Fibroblast of skin of back (primary cell): Measurements from ENCODE around the gene TMEM222. TPM values are rescaled to one million over a fixed set of nuclear protein-coding genes. Genes with fewer than 3 reads are reported as not detected.
"Not testable (repeated sequence)": the region's sequence is repeated elsewhere in the genome, so short reads cannot be mapped to it uniquely, and the experiment has no call there.

Experiments
- DNase-seq: peaks from one replicate; pipeline ENCODE4 v3.0.0-alpha.2; 2013
- polyA plus RNA-seq, 2 experiments: library from polyadenylated mRNA; unstranded; fragments of 120-200 nt; gene quantifications; one replicate each; pipeline ENCODE4 v1.2.1, GENCODE V29; 2013; ENCODE audit not compliant: insufficient read length in 2 of 2

The TMEM222 gene, protein sequence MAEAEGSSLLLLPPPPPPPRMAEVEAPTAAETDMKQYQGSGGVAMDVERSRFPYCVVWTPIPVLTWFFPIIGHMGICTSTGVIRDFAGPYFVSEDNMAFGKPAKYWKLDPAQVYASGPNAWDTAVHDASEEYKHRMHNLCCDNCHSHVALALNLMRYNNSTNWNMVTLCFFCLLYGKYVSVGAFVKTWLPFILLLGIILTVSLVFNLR
- polyA plus RNA-seq (2013, experiment 1 of 2; ENCODE audit: insufficient read length) = 37.6 TPM
- polyA plus RNA-seq (2013, experiment 2 of 2; ENCODE audit: insufficient read length) = 24.6 TPM

GRCh38 chr1:27321813-27322568 lies at the start of gene TMEM222:
TSS of gene TMEM222 (plus strand) at chr1:27322163. CDS start at chr1:27322198, 35 bp downstream.
- peak; percentile 97 for DNase-seq

GRCh38 chr1:27274204-27274603 lies 47.8 kb upstream of the TMEM222 start:
- DNase-seq = no peak

- no peak for DNase-seq
Observed at GRCh38 chr1:27275696-27276095, 46.3 kb upstream of the TMEM222 start.

- DNase-seq = peak; percentile 70
Observed at GRCh38 chr1:27284425-27285273, 37.3 kb upstream of the TMEM222 start.

GRCh38 chr1:27285274-27285660 lies 36.7 kb upstream of the TMEM222 start:
- no peak for DNase-seq

- not testable (repeated sequence) for DNase-seq
Observed at GRCh38 chr1:27285821-27286220, 36.1 kb upstream of the TMEM222 start.

DNA sequence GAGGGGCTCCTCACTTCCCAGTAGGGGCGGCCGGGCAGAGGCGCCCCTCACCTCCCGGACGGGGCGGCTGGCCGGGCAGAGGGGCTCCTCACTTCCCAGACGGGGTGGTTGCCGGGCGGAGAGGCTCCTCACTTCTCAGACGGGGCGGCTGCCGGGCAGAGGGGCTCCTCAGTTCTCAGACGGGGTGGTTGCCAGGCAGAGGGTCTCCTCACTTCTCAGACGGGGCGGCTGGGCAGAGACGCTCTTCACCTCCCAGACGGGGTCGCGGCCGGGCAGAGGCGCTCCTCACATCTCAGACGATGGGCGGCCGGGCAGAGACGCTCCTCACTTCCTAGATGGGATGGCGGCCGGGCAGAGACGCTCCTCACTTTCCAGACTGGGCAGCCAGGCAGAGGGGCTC lies 32.8 kb upstream of the TMEM222 start:
- not testable (repeated sequence) for DNase-seq

DNA sequence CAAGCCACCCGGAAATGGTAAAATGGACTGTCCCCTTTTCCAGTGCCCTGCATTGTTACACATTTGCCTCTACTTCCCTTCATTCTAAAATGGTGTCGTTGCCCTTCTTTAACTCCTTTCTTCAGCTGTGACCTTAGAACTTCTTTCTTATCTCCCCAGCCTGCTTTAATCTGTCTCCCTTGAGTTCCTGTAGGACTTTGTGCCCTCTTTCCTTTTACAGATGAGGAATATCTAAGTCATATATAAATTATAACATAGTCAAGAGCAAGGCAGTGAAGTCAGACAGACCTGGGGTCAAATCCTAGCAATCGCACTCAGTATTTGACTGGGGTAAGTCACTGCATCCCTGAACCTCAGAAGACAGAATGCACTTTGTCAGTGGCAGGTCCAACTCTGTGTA lies 31.4 kb upstream of the TMEM222 start:
- no peak for DNase-seq

DNA sequence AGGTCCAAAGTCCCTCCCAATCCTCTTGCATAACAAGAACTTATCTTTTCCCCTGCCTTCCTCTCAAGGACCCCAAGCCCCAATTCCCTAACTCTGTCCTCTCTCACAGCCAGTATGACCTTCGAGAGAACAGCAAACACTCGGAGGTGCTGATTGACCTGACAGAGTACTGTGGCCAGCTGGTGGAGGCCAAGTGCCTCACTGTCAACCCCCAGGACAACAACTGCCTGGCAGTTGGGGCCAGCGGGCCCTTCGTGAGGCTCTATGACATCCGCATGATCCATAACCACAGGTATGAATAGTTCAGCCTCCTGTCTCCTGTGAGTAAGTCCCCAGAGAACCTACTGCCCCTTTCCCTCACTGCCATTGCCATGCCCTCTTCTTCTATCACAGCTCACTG lies 29.9 kb upstream of the TMEM222 start:
- DNase-seq = peak; percentile 48

- DNase-seq = no peak
Observed at GRCh38 chr1:27293915-27294314, 28.0 kb upstream of the TMEM222 start.

- DNase-seq = peak; percentile 59
Observed at GRCh38 chr1:27296773-27297291, 25.1 kb upstream of the TMEM222 start.

DNA sequence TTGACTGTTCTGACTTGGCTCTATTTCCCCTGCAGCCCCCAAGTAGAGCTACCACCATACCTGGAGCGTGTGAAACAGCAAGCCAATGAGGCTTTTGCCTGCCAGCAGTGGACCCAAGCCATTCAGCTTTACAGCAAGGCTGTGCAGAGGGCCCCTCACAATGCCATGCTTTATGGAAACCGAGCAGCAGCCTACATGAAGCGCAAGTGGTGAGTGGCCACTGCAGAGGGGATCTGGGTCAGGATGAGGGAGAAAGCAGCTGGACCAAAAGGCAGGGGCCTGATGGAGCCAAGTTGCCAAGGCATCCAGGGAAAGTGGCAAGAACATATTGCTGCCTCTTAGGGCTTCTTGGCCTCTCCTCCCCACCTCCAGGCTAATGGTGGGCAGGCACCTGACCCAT lies 24.1 kb upstream of the TMEM222 start:
- DNase-seq = no peak

DNA sequence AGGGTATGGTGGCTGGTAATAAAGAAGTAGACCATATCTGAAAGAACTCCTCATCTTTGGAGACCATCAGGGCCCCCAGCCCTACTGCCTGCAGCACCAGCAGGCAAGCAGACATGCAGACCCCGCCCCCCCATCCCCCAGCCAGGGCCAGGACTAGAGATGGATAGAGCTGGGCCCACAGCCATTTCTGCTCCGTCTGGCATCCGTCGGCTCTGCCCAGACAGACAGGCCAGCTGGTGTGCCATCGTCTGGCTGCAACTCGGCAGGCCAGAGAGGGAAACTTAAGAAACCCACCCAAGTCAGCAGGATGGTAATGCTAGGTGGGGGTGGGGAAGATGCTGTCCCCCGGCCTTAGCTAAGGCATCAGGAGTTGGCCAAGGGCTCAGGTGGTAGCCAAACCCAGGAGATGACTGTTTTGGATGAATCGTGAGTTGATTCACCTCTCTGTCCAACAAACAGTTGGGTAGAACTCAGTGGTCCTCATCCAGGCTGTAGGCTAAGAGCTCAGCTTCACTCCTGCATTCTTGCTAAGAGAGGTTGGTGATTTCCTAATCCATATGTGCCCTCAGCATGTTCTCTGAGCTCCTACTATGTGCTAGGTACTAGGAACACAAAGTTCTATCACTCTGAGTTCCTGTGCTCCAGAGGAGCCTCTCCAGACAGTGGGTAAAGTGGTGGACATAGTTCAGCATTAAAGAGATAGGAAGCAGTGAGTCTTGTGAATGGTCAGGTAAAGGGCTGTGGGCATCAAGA lies 23.2 kb upstream of the TMEM222 start:
- no peak for DNase-seq

DNA sequence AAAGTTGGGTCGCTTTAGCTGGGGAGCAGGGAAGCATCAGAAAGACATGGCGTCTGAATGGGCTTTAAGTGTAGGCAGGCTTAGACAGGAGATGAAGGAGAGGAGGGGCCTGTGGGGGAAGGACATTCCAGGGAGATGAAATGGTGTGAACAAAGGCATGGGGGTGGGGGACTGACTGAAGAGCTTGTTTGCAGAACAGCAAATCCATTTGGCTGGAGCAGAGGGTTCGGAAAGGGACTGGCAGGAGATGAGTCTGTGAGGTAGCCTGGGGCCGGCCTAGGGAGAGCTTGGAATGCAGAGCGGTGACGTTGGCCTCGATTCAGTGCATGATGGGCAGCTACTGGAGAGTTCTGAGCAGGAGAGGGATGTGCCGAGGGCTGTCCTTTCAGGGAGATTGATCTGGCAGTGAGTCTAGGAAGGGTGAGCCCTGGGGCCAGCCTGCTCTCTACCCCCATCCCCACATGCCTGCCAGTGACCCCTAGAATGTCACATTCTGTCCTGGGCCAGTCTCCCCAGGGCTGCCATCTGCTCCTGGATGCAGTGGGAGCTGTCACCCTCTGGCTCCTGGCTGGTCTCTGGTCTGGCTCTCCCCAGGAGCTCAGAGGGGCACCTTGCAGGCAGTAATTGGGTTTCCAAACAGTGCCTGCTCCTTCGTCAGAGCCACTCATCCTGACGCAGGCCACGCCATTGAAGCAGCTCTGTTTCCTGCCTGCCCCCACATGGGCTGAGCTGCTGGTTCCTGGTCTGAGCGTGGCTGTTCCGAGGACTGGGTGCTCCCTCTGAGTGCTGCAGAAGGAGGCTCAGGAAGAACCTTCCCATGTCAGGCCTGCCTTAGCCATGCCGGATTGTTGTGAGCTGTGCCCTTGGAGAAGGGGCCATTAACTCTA lies 22.3 kb upstream of the TMEM222 start:
- DNase-seq = peak; percentile 99

DNA sequence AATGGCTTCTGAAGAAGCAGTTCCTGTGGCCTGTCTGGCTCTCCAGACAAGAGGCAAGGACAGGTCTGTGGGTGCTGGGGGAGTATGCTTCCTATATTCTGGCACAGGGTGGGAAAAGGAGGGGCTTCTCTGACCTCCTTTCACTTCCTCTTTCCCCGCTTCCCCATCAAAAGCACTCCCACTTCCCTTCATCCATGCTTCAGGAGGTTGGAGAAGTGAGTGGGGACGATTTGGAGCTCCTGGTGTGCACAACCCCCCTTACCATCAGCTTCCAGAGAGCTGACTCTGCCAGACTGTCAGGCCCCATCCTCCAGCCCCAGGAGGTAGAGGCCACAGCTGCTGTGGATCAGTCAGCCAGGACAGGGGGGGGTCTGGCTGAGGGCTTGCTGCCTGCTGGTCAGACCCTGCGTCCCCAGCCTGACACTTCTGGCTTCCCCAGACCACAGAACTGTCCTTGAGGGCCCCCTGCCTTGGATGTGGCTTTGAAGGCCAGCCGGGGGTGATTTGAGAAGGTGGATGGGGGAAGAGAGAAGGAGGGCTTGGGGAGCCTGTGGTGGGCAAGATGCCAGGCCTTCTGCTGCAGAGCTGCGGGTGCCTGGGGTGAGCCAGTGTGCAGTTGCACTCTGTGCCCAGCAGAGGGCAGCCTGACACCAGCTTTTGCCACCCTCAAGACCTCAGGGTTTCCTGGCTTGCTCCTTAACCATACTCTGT lies 21.5 kb upstream of the TMEM222 start:
- peak; percentile 86 for DNase-seq

GRCh38 chr1:27301052-27301422 lies 20.9 kb upstream of the TMEM222 start:
- DNase-seq = no peak

- no peak for DNase-seq
Observed at GRCh38 chr1:27301582-27302199, 20.3 kb upstream of the TMEM222 start.

GRCh38 chr1:27302612-27303011 lies 19.4 kb upstream of the TMEM222 start:
- no peak for DNase-seq

- DNase-seq = no peak
Observed at GRCh38 chr1:27303509-27303908, 18.5 kb upstream of the TMEM222 start.

DNA sequence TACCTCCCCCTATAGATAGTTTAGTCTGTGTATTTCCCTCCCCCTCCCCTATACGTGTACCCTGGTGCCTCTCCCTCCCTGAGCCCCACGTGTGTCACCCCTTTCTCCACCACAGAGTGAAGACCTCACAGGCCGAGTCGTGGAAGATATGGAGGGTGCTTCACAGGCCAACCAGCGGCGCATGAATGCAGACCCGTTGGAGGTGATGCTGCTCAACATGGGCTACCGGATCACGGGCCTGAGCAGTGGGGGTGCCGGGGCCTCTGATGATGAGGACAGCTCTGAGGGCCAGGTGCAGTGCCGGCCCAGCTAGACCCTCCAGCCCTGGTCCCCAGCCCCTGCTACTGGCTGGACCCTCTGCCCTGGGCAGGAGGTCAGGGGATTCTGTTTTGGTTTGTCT lies 15.9 kb upstream of the TMEM222 start:
- DNase-seq = no peak
